KMS-11 (cell line): Measurements from ENCODE around the gene CCDC154.

ENCODE experiments used
- H2AFZ ChIP-seq: fragments of 200-600 bp; sonication (generic); 2 replicates; pipeline ENCODE4 v1.6.1; 2016; ENCODE audit warnings: antibody characterized with exemption, mixed run types, low read depth
- H3K27ac ChIP-seq: fragments of 200-600 bp; sonication (generic); 2 replicates; pipeline ENCODE4 v1.6.1; 2016; ENCODE audit warnings: mild to moderate bottlenecking, mixed run types
- H3K27me3 ChIP-seq: fragments of 200-600 bp; sonication (generic); 2 replicates; pipeline ENCODE4 v1.6.1; 2017; ENCODE audit warnings: mild to moderate bottlenecking, low read depth, mixed run types, moderate library complexity; ENCODE audit not compliant: insufficient read depth
- H3K36me3 ChIP-seq: fragments of 200-600 bp; sonication (generic); 2 replicates; pipeline ENCODE4 v1.6.1; 2017; ENCODE audit warnings: mild to moderate bottlenecking, mixed run types; ENCODE audit not compliant: insufficient read depth
- H3K4me1 ChIP-seq: fragments of 200-600 bp; sonication (generic); 2 replicates; pipeline ENCODE4 v1.6.1; 2016; ENCODE audit warnings: mild to moderate bottlenecking, low read depth, mixed run types; ENCODE audit not compliant: poor library complexity, severe bottlenecking
- H3K4me2 ChIP-seq: fragments of 200-600 bp; sonication (generic); 2 replicates; pipeline ENCODE4 v1.7.0; 2016; ENCODE audit warnings: mild to moderate bottlenecking, mixed run types
- H3K4me3 ChIP-seq: fragments of 200-600 bp; sonication (generic); IDR thresholded peaks from 2 replicates; pipeline ENCODE4 v1.6.1; 2017; ENCODE audit warnings: low read depth, low read length, mixed read lengths; ENCODE audit not compliant: insufficient read depth
- H3K79me2 ChIP-seq: fragments of 200-600 bp; sonication (generic); 2 replicates; pipeline ENCODE4 v1.6.1; 2016; ENCODE audit warnings: low read depth, mixed run types; ENCODE audit not compliant: insufficient read depth
- H3K9ac ChIP-seq: fragments of 200-600 bp; sonication (generic); 2 replicates; pipeline ENCODE4 v1.6.1; 2016; ENCODE audit warnings: mild to moderate bottlenecking, mixed run types
- H4K20me1 ChIP-seq: fragments of 200-600 bp; sonication (generic); 2 replicates; pipeline ENCODE4 v1.6.1; 2016; ENCODE audit warnings: mild to moderate bottlenecking, mixed run types; ENCODE audit not compliant: insufficient read depth
- TF ChIP-seq, protein P1 (sequence below): fragments of 200-600 bp; sonication (generic); conservative IDR thresholded peaks from 2 replicates; pipeline ENCODE4 v1.6.1; 2017; ENCODE audit warnings: low read depth, mild to moderate bottlenecking, antibody characterized with exemption, low read length, moderate library complexity, mixed read lengths

CCDC154 gene

DNA sequence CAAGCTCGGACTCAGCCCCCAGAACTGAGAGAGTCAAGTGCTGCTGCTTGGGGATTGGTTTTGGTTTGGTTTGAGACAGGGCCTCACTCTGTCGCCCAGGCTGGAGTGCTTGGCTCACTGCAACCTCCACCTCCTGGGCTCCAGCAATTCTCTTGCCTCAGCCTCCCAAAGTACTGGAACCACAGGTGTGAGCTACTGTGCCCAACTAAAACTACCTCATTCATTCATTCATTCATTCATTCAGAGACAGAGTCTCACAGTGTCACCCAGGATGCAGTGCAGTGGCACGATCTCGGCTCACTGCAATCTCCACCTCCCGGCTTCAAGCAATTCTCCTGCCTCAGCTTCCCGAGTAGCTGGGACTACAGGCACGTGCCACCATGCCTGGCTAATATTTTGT lies 54.6 kb downstream of the CCDC154 start:
- TF ChIP-seq, protein P1, sequence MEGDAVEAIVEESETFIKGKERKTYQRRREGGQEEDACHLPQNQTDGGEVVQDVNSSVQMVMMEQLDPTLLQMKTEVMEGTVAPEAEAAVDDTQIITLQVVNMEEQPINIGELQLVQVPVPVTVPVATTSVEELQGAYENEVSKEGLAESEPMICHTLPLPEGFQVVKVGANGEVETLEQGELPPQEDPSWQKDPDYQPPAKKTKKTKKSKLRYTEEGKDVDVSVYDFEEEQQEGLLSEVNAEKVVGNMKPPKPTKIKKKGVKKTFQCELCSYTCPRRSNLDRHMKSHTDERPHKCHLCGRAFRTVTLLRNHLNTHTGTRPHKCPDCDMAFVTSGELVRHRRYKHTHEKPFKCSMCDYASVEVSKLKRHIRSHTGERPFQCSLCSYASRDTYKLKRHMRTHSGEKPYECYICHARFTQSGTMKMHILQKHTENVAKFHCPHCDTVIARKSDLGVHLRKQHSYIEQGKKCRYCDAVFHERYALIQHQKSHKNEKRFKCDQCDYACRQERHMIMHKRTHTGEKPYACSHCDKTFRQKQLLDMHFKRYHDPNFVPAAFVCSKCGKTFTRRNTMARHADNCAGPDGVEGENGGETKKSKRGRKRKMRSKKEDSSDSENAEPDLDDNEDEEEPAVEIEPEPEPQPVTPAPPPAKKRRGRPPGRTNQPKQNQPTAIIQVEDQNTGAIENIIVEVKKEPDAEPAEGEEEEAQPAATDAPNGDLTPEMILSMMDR, result no peak
- Histone ChIP-seq H3K4me2 (no peak overlapping the region), H3K36me3 (no peaks in the 10 kb centered on the region), H2AFZ (no peak overlapping the region), H3K4me3 (no peak overlapping the region), H3K4me1 (no peaks in the 10 kb centered on the region), H3K9ac (no peak overlapping the region), H3K27me3 (no peaks in the 10 kb centered on the region), H3K27ac (no peak overlapping the region), H3K79me2 (no peaks in the 10 kb centered on the region), H4K20me1 (no peaks in the 10 kb centered on the region)

DNA sequence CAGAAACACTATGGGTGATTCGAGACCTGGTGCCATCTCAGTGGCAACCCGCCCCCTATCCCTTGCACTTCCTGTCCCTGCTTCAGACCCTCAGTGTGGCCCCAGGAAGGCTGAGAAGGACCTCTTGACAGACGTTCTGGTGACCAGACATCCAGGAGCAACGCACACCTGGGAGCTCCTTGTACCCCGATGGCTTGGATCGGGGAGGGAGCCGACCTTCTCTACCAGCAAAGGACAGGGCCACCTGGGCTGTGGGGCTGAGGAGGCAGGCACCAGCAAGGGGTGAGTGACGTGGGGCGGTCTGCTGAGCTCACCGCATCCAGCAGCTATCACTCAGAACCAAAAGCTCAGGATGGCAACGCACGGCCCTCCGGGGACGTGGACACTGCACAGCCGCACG lies 57.0 kb downstream of the CCDC154 start:
- TF ChIP-seq, protein P1, result no peak
- Histone ChIP-seq H2AFZ (no peak overlapping the region), H4K20me1 (no peaks in the 10 kb centered on the region), H3K27ac (no peak overlapping the region), H3K4me3 (no peak overlapping the region), H3K4me2 (no peak overlapping the region), H3K9ac (no peak overlapping the region), H3K27me3 (no peaks in the 10 kb centered on the region), H3K36me3 (no peaks in the 10 kb centered on the region), H3K4me1 (no peaks in the 10 kb centered on the region), H3K79me2 (no peaks in the 10 kb centered on the region)

DNA sequence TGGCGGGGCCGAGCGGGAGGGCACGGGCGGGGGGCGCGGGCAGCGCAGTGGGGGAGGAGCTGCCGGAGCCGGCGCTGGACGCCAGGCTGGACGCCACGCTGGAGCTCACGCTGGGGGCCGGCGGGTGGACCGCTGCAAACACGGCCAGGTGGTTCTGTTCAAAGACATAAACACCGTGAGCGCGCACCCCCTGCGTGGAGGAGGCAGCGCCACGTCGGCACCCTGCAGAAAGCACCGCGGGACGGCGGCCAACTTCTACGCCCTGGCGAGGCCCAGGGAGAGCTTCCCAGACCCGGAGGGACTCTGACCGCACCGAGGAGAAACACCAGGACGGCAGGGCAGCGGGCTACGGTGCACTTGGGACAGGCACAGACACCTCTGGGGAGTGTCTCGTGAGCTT lies 59.1 kb downstream of the CCDC154 start:
- Histone ChIP-seq H3K4me3 (no peak overlapping the region), H3K27me3 (no peaks in the 10 kb centered on the region), H3K4me2 (no peak overlapping the region), H3K36me3 (no peaks in the 10 kb centered on the region; the same call in 1 of the 2 replicates), H3K4me1 (no peaks in the 10 kb centered on the region), H3K79me2 (no peaks in the 10 kb centered on the region), H3K9ac (no peak overlapping the region), H2AFZ (no peak overlapping the region), H4K20me1 (no peaks in the 10 kb centered on the region), H3K27ac (no peak overlapping the region)
- TF ChIP-seq, protein P1, result no peak
